Measurements from ENCODE around the gene VSIG1.

Gene VSIG1

DNA sequence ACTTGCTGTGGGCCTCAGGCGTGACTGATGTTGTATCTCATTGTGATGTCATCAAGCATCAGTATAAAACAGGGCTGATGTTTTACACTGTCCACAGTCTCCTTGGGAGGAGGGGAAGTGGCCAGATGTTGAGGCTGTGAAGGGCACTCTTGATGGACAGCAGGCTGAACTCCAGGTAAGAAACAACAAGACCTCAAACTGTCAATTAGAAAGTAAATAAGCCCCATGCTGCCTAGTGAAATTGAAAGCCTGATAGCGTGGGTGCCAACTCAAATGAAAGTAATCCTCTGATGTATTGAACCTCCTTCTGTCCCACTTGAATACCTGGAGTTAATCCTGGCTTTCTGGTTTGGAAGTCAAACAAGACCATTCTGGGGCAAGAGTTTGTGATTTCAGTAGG is 19.7 kb downstream of the VSIG1 start:
- no peak for DNase-seq

GRCh38 chrX:108068121-108068520 is 23.3 kb downstream of the VSIG1 start:
- no peak for DNase-seq

- DNase-seq, result peak; percentile 40
Observed at GRCh38 chrX:108070891-108071290, 26.0 kb downstream of the VSIG1 start.

DNA sequence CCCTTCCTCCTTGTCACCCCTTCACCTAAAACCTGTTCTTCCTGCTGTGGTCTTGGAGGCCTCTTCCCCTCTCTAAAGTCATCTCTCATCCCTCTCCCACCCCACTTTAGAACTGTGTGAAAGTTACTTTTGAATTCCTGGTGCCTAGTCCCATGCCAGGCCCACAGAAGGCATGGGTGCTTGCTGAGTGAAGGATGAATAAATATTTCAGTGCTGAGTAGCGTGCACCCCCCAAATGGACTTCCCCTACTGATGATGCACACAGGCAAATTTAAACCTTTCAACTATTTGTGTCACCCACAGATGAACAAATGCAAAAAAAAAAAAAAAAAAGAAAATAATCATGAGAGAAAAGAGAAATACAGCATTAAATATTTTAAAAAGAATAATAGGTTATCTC is 26.7 kb downstream of the VSIG1 start:
- DNase-seq, result no peak

DNA sequence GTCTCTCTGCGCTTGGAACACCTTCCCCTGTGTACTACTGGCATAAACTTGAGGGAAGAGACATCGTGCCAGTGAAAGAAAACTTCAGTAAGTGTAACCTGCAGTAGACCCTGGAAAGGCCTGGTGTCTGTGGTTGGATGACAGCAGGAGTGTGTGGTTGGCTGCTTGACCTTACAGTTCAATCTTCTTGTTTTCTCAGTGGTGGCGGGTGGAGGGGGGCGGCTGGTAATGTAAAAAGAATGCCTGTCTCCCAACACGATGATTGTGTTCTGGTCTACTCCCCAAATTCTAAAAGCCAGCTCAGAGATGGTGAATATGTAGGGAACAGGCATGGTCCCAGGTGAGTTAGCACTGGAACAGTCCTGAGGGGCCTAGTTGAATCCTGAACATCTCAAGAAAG is 27.9 kb downstream of the VSIG1 start:
- peak; percentile 24 for DNase-seq

- no peak for DNase-seq
Observed at GRCh38 chrX:108081110-108081509, 36.2 kb downstream of the VSIG1 start.

DNA sequence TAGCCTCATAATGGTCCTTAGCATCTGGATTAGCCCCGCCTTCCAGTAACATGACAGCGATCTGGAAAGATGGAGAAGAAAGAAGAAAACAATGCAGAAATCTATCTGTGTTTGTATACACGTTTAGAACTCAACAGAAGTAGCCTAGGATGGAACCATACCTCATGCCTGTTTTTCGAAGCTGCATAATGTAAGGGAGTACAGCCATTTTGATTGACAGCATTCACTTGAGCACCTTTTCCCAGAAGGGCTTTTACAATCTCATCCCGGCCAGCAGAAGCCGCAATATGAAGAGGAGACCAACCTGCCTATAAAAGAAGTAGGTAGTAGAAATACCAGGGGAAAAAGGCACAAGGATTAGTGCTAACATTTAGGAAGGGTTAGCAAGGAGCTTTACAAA is 42.9 kb downstream of the VSIG1 start:
- DNase-seq, result no peak

- DNase-seq, result no peak
Observed at GRCh38 chrX:108088511-108088910, 43.6 kb downstream of the VSIG1 start.

DNA sequence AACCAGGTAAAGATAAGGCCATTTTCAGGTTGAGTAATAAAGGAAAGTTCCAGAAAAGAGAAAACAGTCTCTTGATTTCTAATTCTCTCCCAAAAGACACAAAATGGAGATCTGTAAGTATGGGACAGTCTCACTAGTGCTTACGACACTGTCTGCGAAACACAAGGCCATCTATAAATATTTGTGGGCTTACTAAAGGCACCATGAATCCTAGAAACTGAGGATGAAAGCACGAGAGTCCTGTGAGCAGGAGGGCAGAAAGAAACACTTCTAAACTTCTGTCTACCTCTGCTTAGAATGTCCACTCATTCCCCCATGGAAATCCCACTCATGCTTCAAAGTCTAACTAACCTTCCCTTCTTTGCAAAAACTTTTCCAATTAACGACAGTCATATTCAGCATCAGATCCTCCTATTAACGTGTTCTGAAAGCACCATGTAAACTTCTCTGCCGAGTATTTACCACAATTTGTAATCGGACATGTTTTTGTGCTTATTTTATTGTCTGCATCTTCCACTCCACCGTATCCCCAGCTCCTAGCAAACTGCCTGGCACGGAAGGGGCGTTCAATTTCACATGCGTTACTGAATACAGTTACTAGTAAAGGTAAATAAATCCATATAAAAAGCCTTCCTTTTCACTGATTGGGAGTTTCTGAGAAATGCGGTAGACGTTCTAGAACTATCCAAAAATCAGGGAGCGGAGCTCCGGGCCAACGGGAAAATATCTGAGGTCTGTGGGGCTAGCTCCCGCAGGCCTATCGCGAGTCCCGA is 45.8 kb downstream of the VSIG1 start:
- peak; percentile 31 for DNase-seq

DNA sequence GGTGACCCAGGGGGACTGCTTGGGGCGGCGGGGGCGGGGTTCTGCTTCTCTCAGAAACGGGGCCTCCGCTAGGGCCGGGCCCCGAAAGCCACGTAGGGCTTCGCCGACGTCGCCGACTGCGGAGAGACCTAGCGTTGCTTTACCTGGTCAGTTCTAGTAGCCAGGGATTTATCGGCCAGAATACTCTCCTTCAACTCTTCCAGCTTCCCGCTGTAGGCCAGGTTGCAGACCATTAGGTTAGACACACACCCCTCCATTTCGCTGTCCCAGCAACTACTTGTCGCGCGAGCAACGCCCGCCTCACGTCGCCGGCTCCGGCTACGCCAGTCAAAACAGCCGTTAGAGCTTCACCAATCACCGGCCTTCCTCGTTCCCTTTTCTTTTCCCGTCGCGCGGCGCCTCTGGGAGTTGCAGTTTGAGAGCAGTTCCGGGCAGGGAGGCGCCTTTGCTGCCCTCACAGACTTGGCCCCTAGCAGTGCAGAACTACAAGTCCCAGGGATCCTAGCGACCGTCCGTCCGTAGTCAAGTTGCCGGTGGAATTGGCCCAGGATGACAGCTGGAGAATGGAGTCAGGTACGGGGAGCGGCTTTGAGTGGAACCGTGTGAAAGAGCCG is 46.5 kb downstream of the VSIG1 start, which contains the start of the genes ATG4A and PSMD10:
Gene ATG4A (plus strand): TSS at position 515 of the 614 bp plus-strand sequence. CDS start 49 bp downstream, at position 564.
Gene PSMD10 (minus strand): TSS at position 279 of the 614 bp plus-strand sequence. CDS start 22 bp downstream, at position 257.
- peak; percentile 94 for DNase-seq

DNA sequence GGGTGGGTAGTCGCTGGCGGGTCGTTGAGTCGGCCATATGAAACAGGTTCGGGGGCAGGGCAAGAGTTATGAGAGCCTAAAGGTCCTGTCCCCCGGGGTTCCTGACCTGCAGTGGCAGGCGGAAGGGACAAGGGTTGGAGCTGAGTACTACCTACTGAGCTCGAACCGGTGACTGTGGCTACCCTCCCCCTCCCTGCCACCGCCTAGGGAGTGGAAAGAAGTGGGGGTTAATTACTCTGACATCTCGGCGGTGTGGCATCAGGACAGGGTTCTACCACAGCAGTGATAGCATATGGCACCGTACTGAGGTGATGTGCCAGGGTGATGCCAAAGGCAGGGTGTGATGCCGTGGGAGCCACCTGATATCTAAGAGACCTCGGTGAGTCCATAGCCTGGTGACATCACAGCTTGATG is 47.0 kb downstream of the VSIG1 start:
- no peak for DNase-seq

- DNase-seq, result peak; percentile 28
Observed at GRCh38 chrX:108097380-108097779, 52.5 kb downstream of the VSIG1 start.

GRCh38 chrX:108105473-108105872 is 60.6 kb downstream of the VSIG1 start:
- DNase-seq, result no peak

DNA sequence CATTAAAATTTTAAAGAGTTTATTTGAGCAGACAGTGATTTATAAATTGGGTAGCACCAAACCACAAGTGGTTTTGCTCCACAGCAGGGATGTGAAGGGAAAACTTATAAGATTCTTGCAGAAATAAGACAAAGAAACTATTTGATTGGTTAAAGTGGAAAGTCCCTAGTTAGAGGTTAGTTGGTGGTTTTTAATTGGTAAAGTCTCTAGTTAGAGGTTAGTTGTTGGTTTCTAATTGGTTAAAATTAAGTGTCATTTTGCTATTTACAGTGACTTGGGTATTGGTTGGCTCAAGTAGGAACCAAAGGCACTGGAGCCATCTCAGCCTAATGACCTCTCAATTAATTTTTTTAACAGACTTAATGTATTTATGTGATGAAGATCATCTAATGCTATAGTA is 69.7 kb downstream of the VSIG1 start:
- no peak for DNase-seq

- DNase-seq, result no peak
Observed at GRCh38 chrX:108117988-108118387, 73.1 kb downstream of the VSIG1 start.

GRCh38 chrX:108121291-108121690 is 76.4 kb downstream of the VSIG1 start:
- DNase-seq, result no peak

DNA sequence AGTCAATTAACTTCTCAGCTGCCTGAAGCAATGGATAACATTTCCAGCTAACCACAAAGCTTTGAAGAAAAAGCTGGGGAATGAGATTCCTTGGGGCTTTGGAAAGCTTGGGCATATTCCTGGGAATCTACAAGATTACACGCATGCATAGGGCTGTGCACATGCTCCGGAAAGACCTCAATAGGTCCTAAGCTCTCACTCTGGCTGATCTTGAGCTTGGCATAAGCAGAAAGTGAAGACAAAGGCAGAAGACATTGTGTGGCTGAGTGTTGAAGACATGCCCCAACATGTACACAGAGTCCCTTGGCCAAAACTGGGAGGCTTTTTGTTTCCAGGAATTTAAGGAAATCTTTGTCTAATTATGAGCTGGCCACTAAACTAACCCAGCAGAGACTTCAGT is 77.9 kb downstream of the VSIG1 start:
- DNase-seq, result peak; percentile 62

- no peak for DNase-seq
Observed at GRCh38 chrX:108123591-108124366, 78.9 kb downstream of the VSIG1 start.

- no peak for DNase-seq
Observed at GRCh38 chrX:108126661-108127060, 81.8 kb downstream of the VSIG1 start.

DNA sequence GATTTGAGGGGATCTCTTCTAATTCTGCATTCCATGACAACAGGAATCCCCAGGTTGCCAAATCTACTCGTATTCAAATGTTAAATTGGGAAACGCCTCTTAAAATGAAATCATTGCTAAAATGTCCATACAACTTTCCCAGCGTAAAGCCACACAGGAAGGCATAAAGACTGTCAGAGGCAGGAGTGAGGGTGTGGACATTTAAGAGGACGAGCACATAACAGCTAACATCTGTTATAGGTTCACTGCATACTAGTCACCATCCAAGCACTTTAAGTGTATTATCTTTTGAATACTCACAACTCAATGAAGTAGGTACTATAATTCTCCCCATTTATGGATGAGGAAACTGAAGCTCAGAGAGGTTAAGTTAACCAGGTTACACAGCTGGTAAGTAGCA is 82.3 kb downstream of the VSIG1 start:
- DNase-seq, result no peak
